Ishikawa (cell line): Measurements from ENCODE around the gene CDC42BPB.

Source experiments
- CEBPB ChIP-seq: IDR thresholded peaks from 2 replicates; pipeline ENCODE4 v1.6.1; 2012
- EGR1 ChIP-seq: IDR thresholded peaks from 2 replicates; pipeline ENCODE4 v1.6.1; 2012
- EP300 ChIP-seq: IDR thresholded peaks from 2 replicates; pipeline ENCODE4 v1.6.1; 2012; ENCODE audit warnings: borderline replicate concordance
- NFIC ChIP-seq: IDR thresholded peaks from 2 replicates; pipeline ENCODE4 v1.6.1; 2012
- RAD21 ChIP-seq: IDR thresholded peaks from 2 replicates; pipeline ENCODE4 v1.6.1; 2012; ENCODE audit warnings: low read depth
- TAF1 ChIP-seq: IDR thresholded peaks from 2 replicates; pipeline ENCODE4 v1.6.1; 2012; ENCODE audit warnings: low read depth, mild to moderate bottlenecking
- TCF12 ChIP-seq: IDR thresholded peaks from 2 replicates; pipeline ENCODE4 v1.6.1; 2012; ENCODE audit warnings: low read depth
- TF ChIP-seq, protein P1 (sequence below): IDR thresholded peaks from 2 replicates; pipeline ENCODE4 v1.6.1; 2012; ENCODE audit warnings: low read depth, mild to moderate bottlenecking
- TF ChIP-seq, protein P2 (sequence below): IDR thresholded peaks from 2 replicates; pipeline ENCODE4 v1.6.1; 2012
- TF ChIP-seq, protein P3 (sequence below): IDR thresholded peaks from 2 replicates; pipeline ENCODE4 v1.6.1; 2012

DNA sequence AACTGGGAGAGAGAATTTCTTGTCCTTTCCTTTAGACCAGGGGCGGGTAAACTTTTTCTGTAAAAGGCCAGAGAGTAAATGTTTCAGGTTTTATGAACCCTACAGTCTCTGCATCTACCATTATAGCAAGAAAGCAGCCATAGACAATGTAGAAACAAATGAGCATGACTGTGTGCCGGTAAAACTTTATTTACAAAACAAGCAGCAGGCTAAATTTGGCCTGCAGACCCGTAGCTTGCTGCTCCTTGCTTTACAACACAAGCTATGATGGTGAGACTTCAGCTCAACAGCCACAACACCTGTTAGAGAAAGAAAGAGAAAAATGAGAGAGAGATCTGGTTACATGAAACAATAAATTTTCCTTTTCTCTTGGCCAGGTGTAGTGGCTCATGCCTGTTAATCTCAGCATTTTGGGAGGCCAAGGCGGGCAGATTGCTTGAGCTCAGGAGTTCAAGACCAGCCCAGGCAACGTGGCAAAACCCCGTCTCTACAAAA lies 4.2 kb upstream of the CDC42BPB start:
- TF ChIP-seq EP300 (no peak), CEBPB (no peak), EGR1 (no peak), TCF12 (no peak), TAF1 (no peak), RAD21 (no peak), NFIC (no peak)
- TF ChIP-seq, protein P1, sequence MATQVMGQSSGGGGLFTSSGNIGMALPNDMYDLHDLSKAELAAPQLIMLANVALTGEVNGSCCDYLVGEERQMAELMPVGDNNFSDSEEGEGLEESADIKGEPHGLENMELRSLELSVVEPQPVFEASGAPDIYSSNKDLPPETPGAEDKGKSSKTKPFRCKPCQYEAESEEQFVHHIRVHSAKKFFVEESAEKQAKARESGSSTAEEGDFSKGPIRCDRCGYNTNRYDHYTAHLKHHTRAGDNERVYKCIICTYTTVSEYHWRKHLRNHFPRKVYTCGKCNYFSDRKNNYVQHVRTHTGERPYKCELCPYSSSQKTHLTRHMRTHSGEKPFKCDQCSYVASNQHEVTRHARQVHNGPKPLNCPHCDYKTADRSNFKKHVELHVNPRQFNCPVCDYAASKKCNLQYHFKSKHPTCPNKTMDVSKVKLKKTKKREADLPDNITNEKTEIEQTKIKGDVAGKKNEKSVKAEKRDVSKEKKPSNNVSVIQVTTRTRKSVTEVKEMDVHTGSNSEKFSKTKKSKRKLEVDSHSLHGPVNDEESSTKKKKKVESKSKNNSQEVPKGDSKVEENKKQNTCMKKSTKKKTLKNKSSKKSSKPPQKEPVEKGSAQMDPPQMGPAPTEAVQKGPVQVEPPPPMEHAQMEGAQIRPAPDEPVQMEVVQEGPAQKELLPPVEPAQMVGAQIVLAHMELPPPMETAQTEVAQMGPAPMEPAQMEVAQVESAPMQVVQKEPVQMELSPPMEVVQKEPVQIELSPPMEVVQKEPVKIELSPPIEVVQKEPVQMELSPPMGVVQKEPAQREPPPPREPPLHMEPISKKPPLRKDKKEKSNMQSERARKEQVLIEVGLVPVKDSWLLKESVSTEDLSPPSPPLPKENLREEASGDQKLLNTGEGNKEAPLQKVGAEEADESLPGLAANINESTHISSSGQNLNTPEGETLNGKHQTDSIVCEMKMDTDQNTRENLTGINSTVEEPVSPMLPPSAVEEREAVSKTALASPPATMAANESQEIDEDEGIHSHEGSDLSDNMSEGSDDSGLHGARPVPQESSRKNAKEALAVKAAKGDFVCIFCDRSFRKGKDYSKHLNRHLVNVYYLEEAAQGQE: no peak
- TF ChIP-seq, protein P2, sequence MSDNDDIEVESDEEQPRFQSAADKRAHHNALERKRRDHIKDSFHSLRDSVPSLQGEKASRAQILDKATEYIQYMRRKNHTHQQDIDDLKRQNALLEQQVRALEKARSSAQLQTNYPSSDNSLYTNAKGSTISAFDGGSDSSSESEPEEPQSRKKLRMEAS: no peak
- TF ChIP-seq, protein P3, sequence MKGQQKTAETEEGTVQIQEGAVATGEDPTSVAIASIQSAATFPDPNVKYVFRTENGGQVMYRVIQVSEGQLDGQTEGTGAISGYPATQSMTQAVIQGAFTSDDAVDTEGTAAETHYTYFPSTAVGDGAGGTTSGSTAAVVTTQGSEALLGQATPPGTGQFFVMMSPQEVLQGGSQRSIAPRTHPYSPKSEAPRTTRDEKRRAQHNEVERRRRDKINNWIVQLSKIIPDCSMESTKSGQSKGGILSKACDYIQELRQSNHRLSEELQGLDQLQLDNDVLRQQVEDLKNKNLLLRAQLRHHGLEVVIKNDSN: no peak
